ENCODE measurements around the gene ROBO2.

GRCh38 chr3:77684115-77684514 is 644.2 kb downstream of the ROBO2 start:
- TF ChIP-seq, protein P1, sequence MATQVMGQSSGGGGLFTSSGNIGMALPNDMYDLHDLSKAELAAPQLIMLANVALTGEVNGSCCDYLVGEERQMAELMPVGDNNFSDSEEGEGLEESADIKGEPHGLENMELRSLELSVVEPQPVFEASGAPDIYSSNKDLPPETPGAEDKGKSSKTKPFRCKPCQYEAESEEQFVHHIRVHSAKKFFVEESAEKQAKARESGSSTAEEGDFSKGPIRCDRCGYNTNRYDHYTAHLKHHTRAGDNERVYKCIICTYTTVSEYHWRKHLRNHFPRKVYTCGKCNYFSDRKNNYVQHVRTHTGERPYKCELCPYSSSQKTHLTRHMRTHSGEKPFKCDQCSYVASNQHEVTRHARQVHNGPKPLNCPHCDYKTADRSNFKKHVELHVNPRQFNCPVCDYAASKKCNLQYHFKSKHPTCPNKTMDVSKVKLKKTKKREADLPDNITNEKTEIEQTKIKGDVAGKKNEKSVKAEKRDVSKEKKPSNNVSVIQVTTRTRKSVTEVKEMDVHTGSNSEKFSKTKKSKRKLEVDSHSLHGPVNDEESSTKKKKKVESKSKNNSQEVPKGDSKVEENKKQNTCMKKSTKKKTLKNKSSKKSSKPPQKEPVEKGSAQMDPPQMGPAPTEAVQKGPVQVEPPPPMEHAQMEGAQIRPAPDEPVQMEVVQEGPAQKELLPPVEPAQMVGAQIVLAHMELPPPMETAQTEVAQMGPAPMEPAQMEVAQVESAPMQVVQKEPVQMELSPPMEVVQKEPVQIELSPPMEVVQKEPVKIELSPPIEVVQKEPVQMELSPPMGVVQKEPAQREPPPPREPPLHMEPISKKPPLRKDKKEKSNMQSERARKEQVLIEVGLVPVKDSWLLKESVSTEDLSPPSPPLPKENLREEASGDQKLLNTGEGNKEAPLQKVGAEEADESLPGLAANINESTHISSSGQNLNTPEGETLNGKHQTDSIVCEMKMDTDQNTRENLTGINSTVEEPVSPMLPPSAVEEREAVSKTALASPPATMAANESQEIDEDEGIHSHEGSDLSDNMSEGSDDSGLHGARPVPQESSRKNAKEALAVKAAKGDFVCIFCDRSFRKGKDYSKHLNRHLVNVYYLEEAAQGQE (IDR thresholded peaks at IDR 0.05; ENCODE audit: low read depth, low read length): no peak
- TF ChIP-seq SIN3A (IDR thresholded peaks at IDR 0.05; ENCODE audit: borderline replicate concordance, low read depth, low read length): no peak
- no peak for TF ChIP-seq USF2 (IDR thresholded peaks at IDR 0.05; ENCODE audit: borderline replicate concordance, low read depth, low read length)
- TF ChIP-seq TAF1 (IDR thresholded peaks at IDR 0.05; ENCODE audit: borderline replicate concordance, low read depth, low read length): no peak
- TF ChIP-seq, protein P2, sequence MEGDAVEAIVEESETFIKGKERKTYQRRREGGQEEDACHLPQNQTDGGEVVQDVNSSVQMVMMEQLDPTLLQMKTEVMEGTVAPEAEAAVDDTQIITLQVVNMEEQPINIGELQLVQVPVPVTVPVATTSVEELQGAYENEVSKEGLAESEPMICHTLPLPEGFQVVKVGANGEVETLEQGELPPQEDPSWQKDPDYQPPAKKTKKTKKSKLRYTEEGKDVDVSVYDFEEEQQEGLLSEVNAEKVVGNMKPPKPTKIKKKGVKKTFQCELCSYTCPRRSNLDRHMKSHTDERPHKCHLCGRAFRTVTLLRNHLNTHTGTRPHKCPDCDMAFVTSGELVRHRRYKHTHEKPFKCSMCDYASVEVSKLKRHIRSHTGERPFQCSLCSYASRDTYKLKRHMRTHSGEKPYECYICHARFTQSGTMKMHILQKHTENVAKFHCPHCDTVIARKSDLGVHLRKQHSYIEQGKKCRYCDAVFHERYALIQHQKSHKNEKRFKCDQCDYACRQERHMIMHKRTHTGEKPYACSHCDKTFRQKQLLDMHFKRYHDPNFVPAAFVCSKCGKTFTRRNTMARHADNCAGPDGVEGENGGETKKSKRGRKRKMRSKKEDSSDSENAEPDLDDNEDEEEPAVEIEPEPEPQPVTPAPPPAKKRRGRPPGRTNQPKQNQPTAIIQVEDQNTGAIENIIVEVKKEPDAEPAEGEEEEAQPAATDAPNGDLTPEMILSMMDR (IDR thresholded peaks at IDR 0.05): no peak
- TF ChIP-seq EZH2phosphoT487 (IDR thresholded peaks at IDR 0.05; ENCODE audit: borderline replicate concordance, low read depth): no peak

Measured in SK-N-SH (cell line).